HepG2 (cell line): ENCODE results near the gene TUBB2B. TPM values are rescaled to one million over a fixed set of nuclear protein-coding genes. Genes with fewer than 3 reads are reported as not detected.

Experiments used
- ATAC-seq: fragments of 200-7000 bp; cut with Tn5 transposase; 3 replicates; pipeline ENCODE4 v1.9.1; 2020; ENCODE audit warnings: mild to moderate bottlenecking, moderate library complexity
- BruUV-seq: library from RNA; stranded (reverse); fragments of 400-500 nt; replicated peaks from 2 replicates; lab custom pipeline; 2021; lab: Mats Ljungman, UMichigan
- CTCF ChIA-PET: fragments of 300-600 bp; formaldehyde crosslinking; extraction: SDS; loops from one replicate; lab custom pipeline; 2021; ENCODE audit warnings: low total read pairs, inconsistent platforms, low intra/inter-chr PET ratio; lab: Yijun Ruan, JAX
- POLR2A ChIA-PET: fragments of 350-600 bp; sonication (Branson Sonifier 250); formaldehyde crosslinking; loops from one replicate; lab custom pipeline; 2020; ENCODE audit warnings: antibody characterized with exemption, inconsistent platforms; lab: Yijun Ruan, JAX
- DNase-seq: peaks from one replicate; pipeline ENCODE4 v3.0.0-alpha.2; 2015; ENCODE audit warnings: low spot score
- FAIRE-seq: peaks from 3 replicates; lab custom pipeline; 2011; peaks lifted over from hg19 to GRCh38; lab: Jason Lieb, UNC
- H2AFZ ChIP-seq: one replicate; pipeline ENCODE4 v1.6.1; 2011; ENCODE audit warnings: low read length, inconsistent platforms
- H3K27ac ChIP-seq: fragments of 300-600 bp; 3 replicates; pipeline ENCODE4 v1.8.0; 2011; ENCODE audit warnings: mixed run types, mild to moderate bottlenecking, mixed read lengths, low read length, inconsistent platforms; ENCODE audit not compliant: insufficient read depth; ENCODE audit errors: extremely low read length
- H3K27me3 ChIP-seq, 2 experiments: fragments of 200-600 bp in 1 of 2; 2 replicates in 1 of 2; 3 replicates in 1 of 2; pipeline versions ENCODE4 v1.6.0 to v1.8.0; 2011; ENCODE audit warnings: low read length in 2 of 2, mild to moderate bottlenecking in 2 of 2, moderate library complexity in 2 of 2, inconsistent platforms in 1 of 2; ENCODE audit not compliant: insufficient read depth in 2 of 2, control insufficient read depth in 1 of 2
- H3K36me3 ChIP-seq, 2 experiments: fragments of 200-600 bp in 1 of 2; replicated peaks in 1 of 2; 2 replicates in 1 of 2; 3 replicates in 1 of 2; pipeline versions ENCODE4 v1.5.1 to v1.8.0; 2011; ENCODE audit warnings: low read length in 2 of 2, inconsistent platforms in 1 of 2; ENCODE audit not compliant: insufficient read depth in 2 of 2, control insufficient read depth in 1 of 2
- H3K4me1 ChIP-seq: 2 replicates; pipeline ENCODE4 v1.5.1; 2012; ENCODE audit warnings: low read length, inconsistent platforms; ENCODE audit not compliant: insufficient read depth
- H3K4me2 ChIP-seq: 2 replicates; pipeline ENCODE4 v1.6.0; 2011; ENCODE audit warnings: low read depth, low read length, inconsistent platforms
- H3K4me3 ChIP-seq, 3 experiments: fragments of 200-600 bp in 1 of 3; sonication (generic), shearing (Covaris generic) in 1 of 3; replicated peaks in 1 of 3; 2 replicates each; pipeline ENCODE4 v1.5.1; 2011 to 2016; ENCODE audit warnings: low read length in 3 of 3, inconsistent platforms in 2 of 3, low read depth in 2 of 3, mild to moderate bottlenecking in 2 of 3, control low read depth in 1 of 3, mixed read lengths in 1 of 3; ENCODE audit not compliant: insufficient read depth in 1 of 3
- H3K79me2 ChIP-seq: one replicate; pipeline ENCODE4 v1.6.1; 2011; ENCODE audit warnings: low read length, inconsistent platforms; ENCODE audit not compliant: insufficient read depth
- H3K9ac ChIP-seq: 2 replicates; pipeline ENCODE4 v1.6.0; 2011; ENCODE audit warnings: mild to moderate bottlenecking, low read depth, low read length, inconsistent platforms; ENCODE audit not compliant: insufficient read depth
- H3K9me3 ChIP-seq: 2 replicates; pipeline ENCODE4 v1.5.1; 2012; ENCODE audit warnings: mild to moderate bottlenecking, low read length
- H4K20me1 ChIP-seq: 2 replicates; pipeline ENCODE4 v1.6.0; 2011; ENCODE audit warnings: inconsistent platforms, mild to moderate bottlenecking, low read length, moderate library complexity; ENCODE audit not compliant: insufficient read depth
- FOXP1 ChIP-seq, 2 experiments: fragments of 450-650 bp in 1 of 2; IDR thresholded peaks; 2 replicates each; pipeline ENCODE4 v1.6.1; 2017 to 2018; ENCODE audit warnings: antibody characterized with exemption in 1 of 2
- GLMP ChIP-seq: sonication (generic); formaldehyde crosslinking; IDR thresholded peaks from 2 replicates; pipeline ENCODE4 v1.9.0; 2021; ENCODE audit warnings: missing genetic modification reagents, mild to moderate bottlenecking, borderline replicate concordance
- KDM1A ChIP-seq: IDR thresholded peaks from 2 replicates; pipeline ENCODE4 v1.6.1; 2016; ENCODE audit warnings: missing compliant biosample characterization
- RBM22 ChIP-seq: fragments of 200-400 bp; formaldehyde crosslinking; optimal IDR thresholded peaks from 2 replicates; pipeline ENCODE3; 2017; ENCODE audit warnings: mild to moderate bottlenecking, low read length, moderate library complexity
- ZNF142 ChIP-seq: sonication (generic); formaldehyde crosslinking; IDR thresholded peaks from 2 replicates; pipeline ENCODE4 v1.4.0; 2020; ENCODE audit warnings: missing genetic modification reagents
- ZNF484 ChIP-seq: sonication (generic); formaldehyde crosslinking; IDR thresholded peaks from 2 replicates; pipeline ENCODE4 v1.5.1; 2020; ENCODE audit warnings: mild to moderate bottlenecking, low read depth, missing genetic modification reagents, borderline replicate concordance
- WGBS: methylation state at CpG from one replicate; pipeline ENCODE4 v1.1.6; 2017; ENCODE audit warnings: low lambda C conversion rate; 5-methylcytosine and 5-hydroxymethylcytosine counted together
- in situ Hi-C: cut with HindIII; loops from 2 replicates; pipeline ENCODE4 v1.10.0; 2017; ENCODE audit warnings: low pct_unique_long_range_greater_than_20kb; ENCODE audit not compliant: extremely low pct_ligation_motif_present
- intact Hi-C: fragments of 100-400 bp; cut with micrococcal nuclease; formaldehyde crosslinking; loops from one replicate; pipeline ENCODE4 v1.10.0; 2022; ENCODE audit not compliant: unreplicated experiment
- polyA plus RNA-seq, 8 experiments: library from polyadenylated mRNA; depleted of rRNA in 3 of 8; stranded (reverse) in 7 of 8; unstranded in 1 of 8; fragments of >200 nt; fragmentation: Illumina TruSeq in 4 of 8; extraction: Trizol in 4 of 8; gene quantifications; 2 replicates each; pipeline versions ENCODE4 v1.2.1 to v1.2.3, GENCODE V29; 2011 to 2016; ENCODE audit warnings: low read depth in 4 of 8, missing spikeins in 1 of 8, mixed read lengths in 1 of 8; ENCODE audit not compliant: insufficient read depth in 1 of 8
- total RNA-seq, 5 experiments: library from RNA; depleted of rRNA; stranded (reverse); fragments of >200 nt; fragmentation: Illumina TruSeq; extraction: Trizol; gene quantifications; 2 replicates each; pipeline ENCODE4 v1.2.3, GENCODE V29; 2016; ENCODE audit warnings: low read depth in 1 of 5
- TF ChIP-seq, protein P1 (sequence below): sonication (generic); formaldehyde crosslinking; conservative IDR thresholded peaks from 2 replicates; pipeline ENCODE4 v1.4.0; 2020; ENCODE audit warnings: missing genetic modification reagents

The TUBB2B gene
- total and polyA plus RNA-seq, 2 of the 13 experiments (the other 11 are each of a cell fraction or from before 2014, with no cell fraction given): 10.3 to 23.6 TPM

GRCh38 chr6:3268680-3269079 lies 41.2 kb upstream of the TUBB2B start:
- H3K4me3 ChIP-seq: no peak overlapping the region
- no TSS peak for BruUV-seq
- no peaks in the 10 kb centered on the region for H3K9me3 ChIP-seq
- CTCF ChIA-PET: no interaction called here
- TF ChIP-seq ZNF142 (CRISPR knock-in tag) (no peak), ZNF484 (CRISPR knock-in tag) (no peak), GLMP (no peak), FOXP1 (IDR thresholded peaks at IDR 0.05) (no peak), FOXP1 (CRISPR knock-in tag; IDR thresholded peaks at IDR 0.05) (no peak), KDM1A (CRISPR knock-in tag) (no peak), RBM22 (peak; percentile 58)
- TF ChIP-seq, protein P1, sequence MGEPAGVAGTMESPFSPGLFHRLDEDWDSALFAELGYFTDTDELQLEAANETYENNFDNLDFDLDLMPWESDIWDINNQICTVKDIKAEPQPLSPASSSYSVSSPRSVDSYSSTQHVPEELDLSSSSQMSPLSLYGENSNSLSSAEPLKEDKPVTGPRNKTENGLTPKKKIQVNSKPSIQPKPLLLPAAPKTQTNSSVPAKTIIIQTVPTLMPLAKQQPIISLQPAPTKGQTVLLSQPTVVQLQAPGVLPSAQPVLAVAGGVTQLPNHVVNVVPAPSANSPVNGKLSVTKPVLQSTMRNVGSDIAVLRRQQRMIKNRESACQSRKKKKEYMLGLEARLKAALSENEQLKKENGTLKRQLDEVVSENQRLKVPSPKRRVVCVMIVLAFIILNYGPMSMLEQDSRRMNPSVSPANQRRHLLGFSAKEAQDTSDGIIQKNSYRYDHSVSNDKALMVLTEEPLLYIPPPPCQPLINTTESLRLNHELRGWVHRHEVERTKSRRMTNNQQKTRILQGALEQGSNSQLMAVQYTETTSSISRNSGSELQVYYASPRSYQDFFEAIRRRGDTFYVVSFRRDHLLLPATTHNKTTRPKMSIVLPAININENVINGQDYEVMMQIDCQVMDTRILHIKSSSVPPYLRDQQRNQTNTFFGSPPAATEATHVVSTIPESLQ (CRISPR knock-in tag): no peak
- DNase-seq (no peak), ATAC-seq (no peak), FAIRE-seq (no peak)
- WGBS: 96% methylated on average over 11 of the region's 11 CpGs
- H3K79me2 ChIP-seq: peaks cover 8% of the 10 kb centered on the region
- H4K20me1 ChIP-seq: peaks cover 7% of the 10 kb centered on the region; the same call in 1 of the 2 replicates
- H3K9ac ChIP-seq: no peak overlapping the region
- POLR2A ChIA-PET: no interaction called here
- no peak overlapping the region for H3K27ac ChIP-seq
- H3K36me3 ChIP-seq: peaks cover 36 to 72% of the 10 kb centered on the region in 2 experiments
- no peaks in the 10 kb centered on the region for H3K4me1 ChIP-seq
- H3K27me3 ChIP-seq: no peaks in the 10 kb centered on the region
- no peak overlapping the region for H3K4me2 ChIP-seq
- intact Hi-C loops (no loop called here), in situ Hi-C loops (no loop called here)
- no peak overlapping the region for H2AFZ ChIP-seq
